Liver (tissue), 9 donors: ENCODE results near the gene ATM. TPM values are rescaled to one million over a fixed set of nuclear protein-coding genes. Genes with fewer than 3 reads are reported as not detected.

Experiments
- DNase-seq: peaks from one replicate; pipeline ENCODE4 v3.0.0-alpha.2; 2017; ENCODE audit warnings: low spot score
- H3K27ac ChIP-seq, 2 donors: one replicate each; pipeline ENCODE4 v1.7.0; 2013; ENCODE audit warnings: inconsistent platforms in 2 of 2, low read length in 2 of 2, control low read depth in 1 of 2, low read depth in 1 of 2, mild to moderate bottlenecking in 1 of 2
- H3K27me3 ChIP-seq, 4 donors: one replicate each; pipeline versions ENCODE4 v1.6.1 to v1.7.0; 2013; ENCODE audit warnings: low read length in 3 of 4, inconsistent platforms in 1 of 4, mild to moderate bottlenecking in 1 of 4, moderate library complexity in 1 of 4; ENCODE audit not compliant: control insufficient read depth in 4 of 4, insufficient read depth in 4 of 4
- H3K36me3 ChIP-seq, 4 donors: one replicate each; pipeline versions ENCODE4 v1.6.1 to v1.7.0; 2013; ENCODE audit warnings: low read length in 3 of 4, mild to moderate bottlenecking in 3 of 4, low read depth in 1 of 4, moderate library complexity in 1 of 4; ENCODE audit not compliant: control insufficient read depth in 4 of 4, insufficient read depth in 3 of 4
- H3K4me1 ChIP-seq, 4 donors: one replicate each; pipeline versions ENCODE4 v1.6.1 to v1.7.0; 2013; ENCODE audit warnings: low read length in 3 of 4, mild to moderate bottlenecking in 3 of 4, moderate library complexity in 1 of 4; ENCODE audit not compliant: control insufficient read depth in 4 of 4, insufficient read depth in 4 of 4
- H3K4me3 ChIP-seq, 3 donors: one replicate each; pipeline versions ENCODE4 v1.6.1 to v1.7.0; 2013; ENCODE audit warnings: low read length in 3 of 3, control low read depth in 1 of 3, low read depth in 1 of 3, mild to moderate bottlenecking in 1 of 3
- H3K9ac ChIP-seq, 2 donors: one replicate each; pipeline ENCODE4 v1.7.0; 2013; ENCODE audit warnings: low read length in 2 of 2, mild to moderate bottlenecking in 2 of 2, moderate library complexity in 2 of 2, control low read depth in 1 of 2, low read depth in 1 of 2
- H3K9me3 ChIP-seq, 4 donors: one replicate each; pipeline versions ENCODE4 v1.6.1 to v1.7.0; 2013; ENCODE audit warnings: low read length in 3 of 4; ENCODE audit not compliant: control insufficient read depth in 4 of 4
- ATF3 ChIP-seq: IDR thresholded peaks from 2 replicates; pipeline ENCODE4 v1.6.1; 2016; ENCODE audit warnings: antibody characterized with exemption
- CTCF ChIP-seq: fragments of 150-350 bp; IDR thresholded peaks from 2 replicates; pipeline ENCODE4 v1.5.1; 2017; ENCODE audit warnings: improper control_type of control experiment, low read depth, low read length; ENCODE audit not compliant: missing input control
- EGR1 ChIP-seq, 2 donors: IDR thresholded peaks; 2 replicates each; pipeline ENCODE4 v1.6.1; 2016 to 2018; ENCODE audit warnings: antibody characterized with exemption in 2 of 2, low read depth in 2 of 2
- FOXA2 ChIP-seq: IDR thresholded peaks from 2 replicates; pipeline ENCODE4 v1.6.1; 2016; ENCODE audit warnings: antibody characterized with exemption
- HNF4A ChIP-seq, 2 donors: conservative IDR thresholded peaks; 2 replicates each; pipeline ENCODE4 v1.6.1; 2016; ENCODE audit warnings: antibody characterized with exemption in 2 of 2, mild to moderate bottlenecking in 2 of 2
- JUND ChIP-seq, 2 donors: IDR thresholded peaks; 2 replicates each; pipeline ENCODE4 v1.6.1; 2016; ENCODE audit warnings: antibody characterized with exemption in 2 of 2
- MAX ChIP-seq: IDR thresholded peaks from 2 replicates; pipeline ENCODE4 v1.6.1; 2016; ENCODE audit warnings: antibody characterized with exemption
- NR2F2 ChIP-seq: IDR thresholded peaks from 2 replicates; pipeline ENCODE4 v1.6.1; 2016; ENCODE audit warnings: antibody characterized with exemption
- RAD21 ChIP-seq, 2 donors: IDR thresholded peaks; 2 replicates each; pipeline ENCODE4 v1.6.1; 2016; ENCODE audit warnings: antibody characterized with exemption in 2 of 2, mild to moderate bottlenecking in 2 of 2
- REST ChIP-seq: IDR thresholded peaks from 2 replicates; pipeline ENCODE4 v1.6.1; 2016; ENCODE audit warnings: antibody characterized with exemption, mild to moderate bottlenecking
- RXRA ChIP-seq, 2 donors: IDR thresholded peaks; 2 replicates each; pipeline ENCODE4 v1.6.1; 2017 to 2018; ENCODE audit warnings: antibody characterized with exemption in 2 of 2, mild to moderate bottlenecking in 1 of 2
- SP1 ChIP-seq: IDR thresholded peaks from 2 replicates; pipeline ENCODE4 v1.6.1; 2018; ENCODE audit warnings: antibody characterized with exemption, mild to moderate bottlenecking
- TAF1 ChIP-seq: conservative IDR thresholded peaks from 2 replicates; pipeline ENCODE4 v1.6.1; 2016; ENCODE audit warnings: antibody characterized with exemption, mild to moderate bottlenecking
- YY1 ChIP-seq: IDR thresholded peaks from 2 replicates; pipeline ENCODE4 v1.6.1; 2016; ENCODE audit warnings: antibody characterized with exemption, mild to moderate bottlenecking
- ZBTB33 ChIP-seq: IDR thresholded peaks from 2 replicates; pipeline ENCODE4 v1.6.1; 2016; ENCODE audit warnings: antibody characterized with exemption
- WGBS: extraction: QIAGEN DNeasy Blood & Tissue Kit; methylation state at CpG from one replicate; pipeline ENCODE4 v1.1.7; 2013; 5-methylcytosine and 5-hydroxymethylcytosine counted together
- polyA plus RNA-seq, 2 donors: library from polyadenylated mRNA; stranded (reverse) in 1 of 2; unstranded in 1 of 2; fragments of 200-250 nt in 1 of 2; fragments of >200 nt in 1 of 2; fragmentation: Nextera tagmentation in 1 of 2; extraction: Ambion mirVana in 1 of 2; gene quantifications; one replicate each; pipeline versions ENCODE4 v1.2.1 to v1.2.3, GENCODE V29; 2013 to 2015
- total RNA-seq, 2 donors: library from RNA; depleted of rRNA; stranded (reverse); fragments of >200 nt; gene quantifications; one replicate each; pipeline ENCODE4 v1.2.3, GENCODE V29; 2014
- donor health status: healthy.
- donor health status: healthy.
- donor health status: healthy.
- donor health status: healthy.
- donor health status: healthy.

The ATM gene
- total and polyA plus RNA-seq, 4 donors, result 9.9 to 65.7 (median 20.9) TPM

GRCh38 chr11:108324587-108324986 is 101.7 kb downstream of the ATM start (continued):
- TF ChIP-seq CTCF (no peak), SP1 (no peak)

GRCh38 chr11:108333403-108333899 is 110.6 kb downstream of the ATM start:
- WGBS, result 79% methylated on average over 2 of the region's 2 CpGs

GRCh38 chr11:108338750-108339149 is 115.9 kb downstream of the ATM start:
- Histone ChIP-seq H3K9ac (no peak overlapping the region), H3K27ac (no peak overlapping the region), H3K9me3 (no peaks in the 10 kb centered on the region), H3K4me1 (no peaks in the 10 kb centered on the region), H3K36me3 (peaks cover 3 to 28% (median 17%) of the 10 kb centered on the region in 4 donors), H3K4me3 (no peak overlapping the region), H3K27me3 (no peaks in the 10 kb centered on the region)
- 97% methylated on average over 2 of the region's 2 CpGs for WGBS
- no peak for DNase-seq
- TF ChIP-seq MAX (no peak), JUND (IDR thresholded peaks at IDR 0.05) (no peak), TAF1 (no peak), YY1 (no peak), ATF3 (no peak), RAD21 (IDR thresholded peaks at IDR 0.05) (no peak), ZBTB33 (no peak), RXRA (IDR thresholded peaks at IDR 0.05) (no peak), REST (no peak), SP1 (no peak), EGR1 (IDR thresholded peaks at IDR 0.05; ENCODE audit: low read depth in 2 of 2) (no peak), FOXA2 (no peak), NR2F2 (no peak)

More at GRCh38 chr11:108333403-108333899, 110.6 kb downstream of the ATM start:
- Histone ChIP-seq H3K36me3 (peaks cover 5 to 52% (median 43%) of the 10 kb centered on the region in 4 donors), H3K9ac (no peak overlapping the region), H3K4me3 (no peak overlapping the region), H3K27me3 (no peaks in the 10 kb centered on the region), H3K9me3 (no peaks in the 10 kb centered on the region), H3K27ac (no peak overlapping the region), H3K4me1 (no peaks in the 10 kb centered on the region)
- TF ChIP-seq MAX (no peak), CTCF (no peak), TAF1 (no peak), HNF4A (conservative IDR thresholded peaks at IDR 0.05) (no peak), ATF3 (no peak), SP1 (no peak)
- no peak for DNase-seq
